B cell (primary cell): Measurements from ENCODE around the gene MAP2K5. TPM values are rescaled to one million over a fixed set of nuclear protein-coding genes. Genes with fewer than 3 reads are reported as not detected.
"Not testable (repeated sequence)": the region's sequence is repeated elsewhere in the genome, so short reads cannot be mapped to it uniquely, and the experiment has no call there.

Experiments
- ATAC-seq: fragments of 200-7000 bp; cut with Tn5 transposase; one replicate; pipeline ENCODE4 v1.10.0; 2021; ENCODE audit warnings: low read depth, mild to moderate bottlenecking, moderate number of reproducible peaks, moderate library complexity
- CTCF ChIA-PET: fragments of 350-600 bp; sonication (Branson Sonifier 250); formaldehyde crosslinking; loops from one replicate; lab custom pipeline; 2021; ENCODE audit warnings: antibody characterized with exemption, inconsistent platforms; lab: Charles Lee
- POLR2A ChIA-PET: fragments of 350-600 bp; sonication (Branson Sonifier 250); formaldehyde crosslinking; loops from one replicate; lab custom pipeline; 2021; ENCODE audit warnings: antibody characterized with exemption; lab: Charles Lee
- DNase-seq: peaks from one replicate; pipeline ENCODE4 v3.0.0; 2013
- H2AFZ ChIP-seq: 2 replicates; pipeline ENCODE4 v1.6.1; 2012; ENCODE audit warnings: mild to moderate bottlenecking, low read depth, low read length; ENCODE audit not compliant: insufficient read depth, poor library complexity, severe bottlenecking
- H3K27ac ChIP-seq, 2 donors: 1 replicate in 1 of 2; 2 replicates in 1 of 2; pipeline ENCODE4 v1.5.1; 2012 to 2013; ENCODE audit warnings: low read length in 2 of 2, mild to moderate bottlenecking in 2 of 2, moderate library complexity in 1 of 2
- H3K27me3 ChIP-seq, 4 experiments: fragments of 200-600 bp in 1 of 4; sonication (generic) in 1 of 4; replicated peaks in 1 of 4; 1 replicate in 2 of 4; 2 replicates in 2 of 4; pipeline versions ENCODE4 v1.6.1 to v1.7.0; 2013 to 2016; ENCODE audit warnings: low read length in 3 of 4, mild to moderate bottlenecking in 2 of 4, mixed read lengths in 1 of 4, moderate library complexity in 1 of 4; ENCODE audit not compliant: insufficient read depth in 4 of 4, control insufficient read depth in 3 of 4; ENCODE audit errors: control extremely low read depth in 1 of 4
- H3K36me3 ChIP-seq, 2 experiments: replicated peaks in 1 of 2; 1 replicate in 1 of 2; 2 replicates in 1 of 2; pipeline versions ENCODE4 v1.6.1 to v1.7.1; 2013; ENCODE audit warnings: low read length in 1 of 2; ENCODE audit not compliant: insufficient read depth in 2 of 2, control insufficient read depth in 1 of 2; ENCODE audit errors: control extremely low read depth in 1 of 2, extremely low read depth in 1 of 2
- H3K4me1 ChIP-seq, 2 donors: fragments of 200-600 bp in 1 of 2; sonication (generic) in 1 of 2; 1 replicate in 1 of 2; 2 replicates in 1 of 2; pipeline versions ENCODE4 v1.5.1 to v1.6.1; 2013 to 2017; ENCODE audit warnings: low read length in 2 of 2; ENCODE audit not compliant: control insufficient read depth in 2 of 2, insufficient read depth in 2 of 2
- H3K4me2 ChIP-seq: replicated peaks from 2 replicates; pipeline ENCODE3; 2012; ENCODE audit warnings: mild to moderate bottlenecking, low read depth, low read length; ENCODE audit not compliant: poor library complexity, severe bottlenecking
- H3K4me3 ChIP-seq, 5 experiments: fragments of 200-600 bp in 1 of 5; sonication (generic) in 1 of 5; 1 replicate in 3 of 5; 2 replicates in 2 of 5; pipeline versions ENCODE4 v1.5.1 to v1.7.0; 2011 to 2016; ENCODE audit warnings: low read length in 4 of 5, mild to moderate bottlenecking in 4 of 5, low read depth in 2 of 5, control low read depth in 1 of 5, moderate library complexity in 1 of 5; ENCODE audit not compliant: insufficient read depth in 1 of 5; ENCODE audit errors: control extremely low read depth in 1 of 5, extremely low read depth in 1 of 5
- H3K79me2 ChIP-seq: fragments of 200-600 bp; sonication (generic); one replicate; pipeline ENCODE4 v1.6.0; 2016; ENCODE audit warnings: low read length; ENCODE audit not compliant: control insufficient read depth, insufficient read depth
- H3K9ac ChIP-seq: fragments of 200-600 bp; sonication (generic); 2 replicates; pipeline ENCODE4 v1.6.1; 2017; ENCODE audit warnings: mild to moderate bottlenecking, low read length, moderate library complexity
- H3K9me3 ChIP-seq, 3 donors: one replicate each; pipeline versions ENCODE4 v1.6.1 to v1.7.1; 2013; ENCODE audit warnings: low read length in 2 of 3; ENCODE audit not compliant: control insufficient read depth in 2 of 3, insufficient read depth in 1 of 3; ENCODE audit errors: control extremely low read depth in 1 of 3
- H4K20me1 ChIP-seq: 2 replicates; pipeline ENCODE4 v1.6.0; 2012; ENCODE audit warnings: mild to moderate bottlenecking, low read length; ENCODE audit not compliant: insufficient read depth, control insufficient read depth, poor library complexity, severe bottlenecking
- H3K27ac Mint-ChIP-seq: one replicate; pipeline ENCODE4 v1.8.0; 2021; ENCODE audit warnings: mixed read lengths
- H3K27me3 Mint-ChIP-seq: one replicate; pipeline ENCODE4 v1.8.0; 2021; ENCODE audit warnings: mixed read lengths
- H3K4me1 Mint-ChIP-seq: one replicate; pipeline ENCODE4 v1.8.0; 2021; ENCODE audit warnings: mixed read lengths
- H3K4me3 Mint-ChIP-seq: one replicate; pipeline ENCODE4 v1.8.0; 2021; ENCODE audit warnings: mixed read lengths
- H3K9me3 Mint-ChIP-seq: one replicate; pipeline ENCODE4 v1.8.0; 2022; ENCODE audit warnings: mixed read lengths; ENCODE audit not compliant: insufficient read depth
- CTCF ChIP-seq: fragments of 200-600 bp; IDR thresholded peaks from one replicate; pipeline ENCODE4 v1.8.0; 2022; ENCODE audit warnings: antibody characterized with exemption, mild to moderate bottlenecking
- EZH2 ChIP-seq: IDR thresholded peaks from 2 replicates; pipeline ENCODE4 v1.6.1; 2012; ENCODE audit warnings: borderline replicate concordance, low read depth, mild to moderate bottlenecking, moderate library complexity, low read length; ENCODE audit not compliant: insufficient read depth, poor library complexity, severe bottlenecking
- WGBS: methylation state at CpG from one replicate; pipeline ENCODE4 v1.1.5; 2013; ENCODE audit warnings: missing lambda C conversion rate; ENCODE audit not compliant: insufficient coverage; 5-methylcytosine and 5-hydroxymethylcytosine counted together
- intact Hi-C: fragments of 100-400 bp; cut with micrococcal nuclease; formaldehyde crosslinking; loops from one replicate; pipeline ENCODE4 v1.10.0; 2022
- polyA plus RNA-seq: library from polyadenylated mRNA; depleted of rRNA; stranded (reverse); fragments of >200 nt; gene quantifications from 2 replicates; pipeline ENCODE4 v1.2.3, GENCODE V29; 2012
- total RNA-seq, 2 donors: library from RNA; stranded (reverse); fragments of 120-200 nt in 1 of 2; gene quantifications; 1 replicate in 1 of 2; 2 replicates in 1 of 2; pipeline versions ENCODE4 v1.2.3 to v1.2.4, GENCODE V29; 2013 to 2022

The MAP2K5 gene
- total and polyA plus RNA-seq, 2 donors (not counting 1 experiment from before 2014, with no cell fraction given), result 11.1 to 40.0 TPM

- WGBS, result no CpG with 5 or more reads among the region's 1 CpG
- H3K4me1 Mint-ChIP-seq, result no peaks in the 10 kb centered on the region
- peaks cover 1 to 4% of the 10 kb centered on the region in 2 experiments for H3K36me3 ChIP-seq
- DNase-seq (no peak), ATAC-seq (no peak)
- POLR2A ChIA-PET, result no interaction called here
- no peaks in the 10 kb centered on the region for H3K9me3 Mint-ChIP-seq
- no peak overlapping the region for H3K4me3 ChIP-seq
- H4K20me1 ChIP-seq, result no peaks in the 10 kb centered on the region
- H3K4me2 ChIP-seq, result no peak overlapping the region
- no peaks in the 10 kb centered on the region for H3K9me3 ChIP-seq
- H3K27ac Mint-ChIP-seq, result no peak overlapping the region
- intact Hi-C loops, result no loop called here
- no peaks in the 10 kb centered on the region for H3K4me1 ChIP-seq
- no peaks in the 10 kb centered on the region for H3K27me3 Mint-ChIP-seq
- TF ChIP-seq EZH2 (no peak), CTCF (no peak)
- no peak overlapping the region for H3K9ac ChIP-seq
- no peaks in the 10 kb centered on the region for H3K79me2 ChIP-seq
- CTCF ChIA-PET, result no interaction called here
- no peak overlapping the region for H2AFZ ChIP-seq
- H3K27me3 ChIP-seq, result no peaks in the 10 kb centered on the region
- no peak overlapping the region for H3K27ac ChIP-seq
- no peak overlapping the region for H3K4me3 Mint-ChIP-seq
Measured at GRCh38 chr15:67613211-67613610, 70.7 kb downstream of the MAP2K5 start.

GRCh38 chr15:67613708-67614107 lies 71.2 kb downstream of the MAP2K5 start:
- Histone ChIP-seq H3K4me2 (no peak overlapping the region), H3K27ac (no peak overlapping the region), H3K9me3 (no peaks in the 10 kb centered on the region), H3K79me2 (no peaks in the 10 kb centered on the region), H3K4me1 (no peaks in the 10 kb centered on the region), H3K4me3 (no peak overlapping the region), H4K20me1 (no peaks in the 10 kb centered on the region), H3K9ac (no peak overlapping the region), H3K36me3 (peaks cover 0 to 4% of the 10 kb centered on the region in 2 experiments), H2AFZ (no peak overlapping the region), H3K27me3 (no peaks in the 10 kb centered on the region)
- Mint-ChIP-seq H3K27ac (no peak overlapping the region), H3K4me3 (no peak overlapping the region), H3K4me1 (no peaks in the 10 kb centered on the region), H3K9me3 (no peaks in the 10 kb centered on the region), H3K27me3 (no peaks in the 10 kb centered on the region)
- TF ChIP-seq CTCF (no peak), EZH2 (no peak)
- CTCF ChIA-PET, result no interaction called here
- DNase-seq (no peak), ATAC-seq (no peak)
- 100% methylated on average over 1 of the region's 3 CpGs for WGBS
- intact Hi-C loops, result no loop called here
- POLR2A ChIA-PET, result no interaction called here

GRCh38 chr15:67615131-67615534 lies 72.6 kb downstream of the MAP2K5 start:
- H4K20me1 ChIP-seq, H3K9ac ChIP-seq, intact Hi-C loops, H3K27me3 Mint-ChIP-seq, H3K4me1 Mint-ChIP-seq, H3K36me3 ChIP-seq, H3K4me2 ChIP-seq, H3K27ac Mint-ChIP-seq, H3K4me3 ChIP-seq, H3K27ac ChIP-seq, H3K4me1 ChIP-seq, H2AFZ ChIP-seq, H3K4me3 Mint-ChIP-seq, H3K9me3 ChIP-seq, H3K9me3 Mint-ChIP-seq, H3K27me3 ChIP-seq, POLR2A ChIA-PET, DNase-seq, H3K79me2 ChIP-seq, ATAC-seq: not testable (repeated sequence)
- WGBS, result 100% methylated on average over 2 of the region's 6 CpGs
- CTCF ChIA-PET, result interaction anchor here (1.1 kb wide), 1 partner anchor 69 kb away, joined by 3 read pairs; no protein-coding TSS in a partner anchor
